ENCODE measurements around the gene ANKZF1. TPM values are rescaled to one million over a fixed set of nuclear protein-coding genes. Genes with fewer than 3 reads are reported as not detected.

ANKZF1 gene
- polyA plus RNA-seq, 1 of the 3 experiments (the other 2 are of a cell fraction), result 22.3 TPM

DNA sequence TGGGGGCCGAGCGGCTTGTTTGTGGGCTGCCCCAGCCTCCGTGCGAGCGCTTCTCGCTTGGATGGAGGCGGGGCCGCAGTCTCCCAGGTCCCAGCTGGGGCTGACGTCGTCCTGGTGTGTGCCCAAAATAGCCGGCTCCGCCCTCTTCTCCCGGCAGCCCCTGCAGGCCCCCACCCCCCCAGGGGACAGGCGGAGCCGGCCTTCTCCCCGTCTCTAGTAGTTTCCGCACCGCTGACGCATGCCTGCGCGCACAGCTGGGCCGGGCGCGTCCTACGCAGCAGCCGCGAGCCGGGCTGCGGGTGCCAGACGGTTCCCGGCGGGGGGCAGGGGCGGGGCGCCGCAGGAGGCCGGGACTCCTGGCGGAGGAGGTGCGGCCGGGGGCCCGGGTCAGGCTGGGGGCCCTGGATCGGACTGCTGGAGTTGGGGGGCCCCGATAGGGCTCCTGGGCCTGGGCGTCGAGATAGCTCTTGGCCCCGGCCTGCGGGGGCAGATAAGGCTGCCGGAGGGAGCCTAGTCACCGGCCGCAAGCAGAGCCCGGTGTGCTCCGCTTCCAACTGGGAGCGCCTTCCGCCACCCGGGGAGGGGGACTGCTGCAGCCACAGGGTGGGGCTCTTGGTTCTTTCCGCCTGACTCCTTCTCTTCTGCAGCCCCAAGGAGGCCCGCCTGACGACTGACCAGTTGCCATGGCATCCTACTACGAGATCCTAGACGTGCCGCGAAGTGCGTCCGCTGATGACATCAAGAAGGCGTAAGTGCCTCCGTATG, 49.7 kb downstream of the ANKZF1 start, which contains the start of gene DNAJB2 (continued):
- TF ChIP-seq, protein P1, sequence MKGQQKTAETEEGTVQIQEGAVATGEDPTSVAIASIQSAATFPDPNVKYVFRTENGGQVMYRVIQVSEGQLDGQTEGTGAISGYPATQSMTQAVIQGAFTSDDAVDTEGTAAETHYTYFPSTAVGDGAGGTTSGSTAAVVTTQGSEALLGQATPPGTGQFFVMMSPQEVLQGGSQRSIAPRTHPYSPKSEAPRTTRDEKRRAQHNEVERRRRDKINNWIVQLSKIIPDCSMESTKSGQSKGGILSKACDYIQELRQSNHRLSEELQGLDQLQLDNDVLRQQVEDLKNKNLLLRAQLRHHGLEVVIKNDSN (IDR thresholded peaks at IDR 0.05; ENCODE audit: borderline replicate concordance, low read depth), result no peak
- TF ChIP-seq NFIC (IDR thresholded peaks at IDR 0.05; ENCODE audit: borderline replicate concordance) (peak; percentile 42), RFX5 (IDR thresholded peaks at IDR 0.05; ENCODE audit: low read length) (no peak; the same call in 1 of the 2 replicates), MXI1 (IDR thresholded peaks at IDR 0.05; ENCODE audit: low read depth, low read length) (peak; percentile 93), RAD21 (IDR thresholded peaks at IDR 0.05; ENCODE audit: low read length) (no peak), FOXM1 (IDR thresholded peaks at IDR 0.05; ENCODE audit: low read depth) (peak; percentile 64; the same call in 1 of the 2 replicates), FOSL2 (IDR thresholded peaks at IDR 0.05; ENCODE audit: borderline replicate concordance, low read depth) (peak; percentile 1; the same call in 1 of the 2 replicates), RXRA (IDR thresholded peaks at IDR 0.05; ENCODE audit: borderline replicate concordance, low read depth) (no peak)
- TF ChIP-seq, protein P2, sequence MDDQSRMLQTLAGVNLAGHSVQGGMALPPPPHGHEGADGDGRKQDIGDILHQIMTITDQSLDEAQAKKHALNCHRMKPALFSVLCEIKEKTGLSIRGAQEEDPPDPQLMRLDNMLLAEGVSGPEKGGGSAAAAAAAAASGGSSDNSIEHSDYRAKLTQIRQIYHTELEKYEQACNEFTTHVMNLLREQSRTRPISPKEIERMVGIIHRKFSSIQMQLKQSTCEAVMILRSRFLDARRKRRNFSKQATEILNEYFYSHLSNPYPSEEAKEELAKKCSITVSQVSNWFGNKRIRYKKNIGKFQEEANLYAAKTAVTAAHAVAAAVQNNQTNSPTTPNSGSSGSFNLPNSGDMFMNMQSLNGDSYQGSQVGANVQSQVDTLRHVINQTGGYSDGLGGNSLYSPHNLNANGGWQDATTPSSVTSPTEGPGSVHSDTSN (IDR thresholded peaks at IDR 0.05), result no peak; the same call in 1 of the 2 replicates
- TF ChIP-seq, protein P3, sequence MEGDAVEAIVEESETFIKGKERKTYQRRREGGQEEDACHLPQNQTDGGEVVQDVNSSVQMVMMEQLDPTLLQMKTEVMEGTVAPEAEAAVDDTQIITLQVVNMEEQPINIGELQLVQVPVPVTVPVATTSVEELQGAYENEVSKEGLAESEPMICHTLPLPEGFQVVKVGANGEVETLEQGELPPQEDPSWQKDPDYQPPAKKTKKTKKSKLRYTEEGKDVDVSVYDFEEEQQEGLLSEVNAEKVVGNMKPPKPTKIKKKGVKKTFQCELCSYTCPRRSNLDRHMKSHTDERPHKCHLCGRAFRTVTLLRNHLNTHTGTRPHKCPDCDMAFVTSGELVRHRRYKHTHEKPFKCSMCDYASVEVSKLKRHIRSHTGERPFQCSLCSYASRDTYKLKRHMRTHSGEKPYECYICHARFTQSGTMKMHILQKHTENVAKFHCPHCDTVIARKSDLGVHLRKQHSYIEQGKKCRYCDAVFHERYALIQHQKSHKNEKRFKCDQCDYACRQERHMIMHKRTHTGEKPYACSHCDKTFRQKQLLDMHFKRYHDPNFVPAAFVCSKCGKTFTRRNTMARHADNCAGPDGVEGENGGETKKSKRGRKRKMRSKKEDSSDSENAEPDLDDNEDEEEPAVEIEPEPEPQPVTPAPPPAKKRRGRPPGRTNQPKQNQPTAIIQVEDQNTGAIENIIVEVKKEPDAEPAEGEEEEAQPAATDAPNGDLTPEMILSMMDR (IDR thresholded peaks at IDR 0.05), result peak; percentile 31; the same call in 1 of the 2 replicates

DNA sequence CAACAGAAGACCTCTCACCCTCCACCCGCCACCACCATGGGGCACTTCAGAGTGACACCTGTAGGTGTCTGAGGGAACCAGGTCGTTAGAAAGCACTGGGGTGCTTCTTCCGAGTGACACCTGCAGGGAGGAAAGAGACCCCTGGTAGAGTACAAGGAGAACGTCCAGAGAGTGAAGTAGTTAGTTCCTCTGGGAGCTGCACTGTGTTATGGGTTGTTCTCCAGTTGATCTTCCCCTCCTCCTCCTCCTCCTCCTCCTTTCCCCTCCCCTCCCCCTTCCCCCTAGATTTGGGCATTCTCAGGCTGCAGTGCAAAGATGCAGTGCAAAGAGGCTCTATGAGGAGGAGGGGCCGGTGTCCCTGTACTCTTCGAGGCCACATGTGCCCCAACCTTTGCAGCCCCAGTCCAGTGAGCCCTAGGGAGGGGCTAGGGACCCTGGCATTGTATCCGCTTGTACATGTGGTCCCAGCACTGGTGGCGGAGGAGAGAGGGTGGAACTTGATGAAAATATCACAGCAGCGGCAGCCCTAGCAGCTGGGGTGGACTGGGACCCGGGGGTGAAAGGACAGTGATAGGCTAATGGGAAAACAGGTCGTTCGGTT, 50.4 kb downstream of the ANKZF1 start:
- peaks cover 17 to 24% of the 10 kb centered on the region in 2 experiments for H3K4me1 ChIP-seq (ENCODE audit: control insufficient read depth in 1 of 2, insufficient read depth in 2 of 2, low read depth in 1 of 2, low read length in 1 of 2)
- H3K79me2 ChIP-seq (ENCODE audit: insufficient read depth), result peaks cover 9% of the 10 kb centered on the region; the same call in 1 of the 2 replicates
- H3K27me3 ChIP-seq (ENCODE audit: insufficient read depth), result no peaks in the 10 kb centered on the region
- WGBS (ENCODE audit: low lambda C conversion rate), result 58% methylated on average over 12 of the region's 12 CpGs
- peak overlapping the region; percentile 38 for H2AFZ ChIP-seq (ENCODE audit: low read depth)
- peak overlapping the region; percentile 69 to 82 for H3K4me3 ChIP-seq (ENCODE audit: low read depth in 2 of 2, low read length in 1 of 2)
- TF ChIP-seq GATA2 (CRISPR knock-in tag; IDR thresholded peaks at IDR 0.05), result no peak
- H3K9ac ChIP-seq, result peak overlapping the region; percentile 87
- no peaks in the 10 kb centered on the region for H3K9me3 ChIP-seq
- ChIA-PET POLR2A (interaction anchor here (1.6 to 1.7 kb wide), 2 partner anchors 15 to 61 kb away, joined by 6 read pairs; partner anchors contain the start of gene ABCB6), CTCF (interaction anchor here (1.0 to 15.4 kb wide), 9 partner anchors 12 to 250 kb away, joined by 3 to 312 read pairs (median 4); no protein-coding TSS in a partner anchor)
- peak overlapping the region; percentile 78 to 88; a peak in 3 of 4 replicates for H3K27ac ChIP-seq (ENCODE audit: low read depth in 2 of 2, low read length in 1 of 2)
- H3K4me2 ChIP-seq, result peak overlapping the region; percentile 95
- peaks cover 14 to 35% of the 10 kb centered on the region in 2 experiments for H3K36me3 ChIP-seq (replicated peaks in 1 of 2; ENCODE audit: control insufficient read depth in 1 of 2, insufficient read depth in 2 of 2, low read length in 1 of 2)
- H3K9me2 ChIP-seq, result no peaks in the 10 kb centered on the region
- no peaks in the 10 kb centered on the region for H4K20me1 ChIP-seq (ENCODE audit: insufficient read depth)
- DNase-seq, result no peak
- peaks cover 13% of the 10 kb centered on the region for H3F3A ChIP-seq (replicated peaks; ENCODE audit: insufficient read depth)

Data from SK-N-SH (cell line).